HG02938 (cell line): ENCODE results near the gene ACSL4.
"Not testable (repeated sequence)": the region's sequence is repeated elsewhere in the genome, so short reads cannot be mapped to it uniquely, and the experiment has no call there.

ENCODE experiments used
- ATAC-seq: cut with Tn5 transposase; IDR thresholded peaks from one replicate; pipeline ENCODE4 v1.9.1; 2021; ENCODE audit warnings: mild to moderate bottlenecking, moderate library complexity; ENCODE audit not compliant: unreplicated experiment

Gene ACSL4

GRCh38 chrX:109732807-109733612 lies at the start of gene ACSL4:
Gene ACSL4 (minus strand): TSS chrX:109733257. CDS start chrX:109683363, 49,894 bp downstream.
- peak; percentile 61 for ATAC-seq

GRCh38 chrX:109777749-109778148 lies 44.7 kb upstream of the ACSL4 start:
- ATAC-seq = no peak

GRCh38 chrX:109776986-109777385 lies 43.9 kb upstream of the ACSL4 start:
- no peak for ATAC-seq

GRCh38 chrX:109776432-109776831 lies 43.4 kb upstream of the ACSL4 start:
- no peak for ATAC-seq

GRCh38 chrX:109775386-109775785 lies 42.3 kb upstream of the ACSL4 start:
- no peak for ATAC-seq

GRCh38 chrX:109774706-109775105 lies 41.6 kb upstream of the ACSL4 start:
- ATAC-seq = peak; percentile 99

GRCh38 chrX:109774136-109774535 lies 41.1 kb upstream of the ACSL4 start:
- ATAC-seq = no peak

GRCh38 chrX:109773374-109773773 lies 40.3 kb upstream of the ACSL4 start:
- peak; percentile 47 for ATAC-seq

GRCh38 chrX:109770780-109771179 lies 37.7 kb upstream of the ACSL4 start:
- no peak for ATAC-seq

GRCh38 chrX:109760922-109761250 lies 27.8 kb upstream of the ACSL4 start:
- no peak for ATAC-seq

- no peak for ATAC-seq
Observed at GRCh38 chrX:109760209-109760921, 27.3 kb upstream of the ACSL4 start.

- no peak for ATAC-seq
Observed at GRCh38 chrX:109753256-109753655, 20.2 kb upstream of the ACSL4 start.

- ATAC-seq = no peak
Observed at GRCh38 chrX:109751698-109752097, 18.6 kb upstream of the ACSL4 start.

GRCh38 chrX:109749207-109749606 lies 16.1 kb upstream of the ACSL4 start:
- no peak for ATAC-seq

- ATAC-seq = no peak
Observed at GRCh38 chrX:109747681-109748080, 14.6 kb upstream of the ACSL4 start.

- ATAC-seq = no peak
Observed at GRCh38 chrX:109742722-109743121, 9.7 kb upstream of the ACSL4 start.

- ATAC-seq = not testable (repeated sequence)
Observed at GRCh38 chrX:109740896-109741295, 7.8 kb upstream of the ACSL4 start.

- ATAC-seq = no peak
Observed at GRCh38 chrX:109740433-109740809, 7.4 kb upstream of the ACSL4 start.

- no peak for ATAC-seq
Observed at GRCh38 chrX:109739625-109740432, 6.8 kb upstream of the ACSL4 start.

- no peak for ATAC-seq
Observed at GRCh38 chrX:109735202-109735744, 2.2 kb upstream of the ACSL4 start.

- no peak for ATAC-seq
Observed at GRCh38 chrX:109733613-109734083, 591 bp upstream of the ACSL4 start.
